NOMO-1 treated with dmso at 0.1 percent for 144 hours (cell line): ENCODE data around the gene OR5AP2.
"Not testable (repeated sequence)": the region's sequence is repeated elsewhere in the genome, so short reads cannot be mapped to it uniquely, and the experiment has no call there.

Experiments used
- DNase-seq: peaks from one replicate; lab custom pipeline; 2025; ENCODE audit not compliant: unreplicated experiment; lab: John Stamatoyannopoulos, UW

OR5AP2 gene

DNA sequence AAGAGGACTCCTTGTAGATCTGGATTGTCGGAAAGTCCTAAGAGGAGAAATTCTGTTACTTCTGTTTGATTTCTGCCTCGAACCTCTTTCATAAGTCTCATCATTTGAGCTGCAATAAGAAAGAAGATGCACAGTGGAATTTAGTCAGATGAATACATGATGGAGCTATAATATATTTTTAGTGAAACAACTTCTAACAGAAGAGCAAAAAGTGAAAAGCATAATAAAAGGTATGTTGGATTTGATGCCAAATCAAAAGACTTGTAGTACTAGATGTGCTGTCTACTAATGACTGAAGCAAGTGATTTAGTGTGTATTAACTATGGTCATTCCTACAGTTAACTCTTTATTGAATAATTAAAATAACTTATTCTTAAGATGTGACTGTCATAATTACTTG, at the start of gene OR5AP2:
OR5AP2 (minus strand) TSS at position 101 of the 400 bp plus-strand sequence; CDS start at position 101, 0 bp downstream.
- no peak for DNase-seq

- not testable (repeated sequence) for DNase-seq
These were observed 48.9 kb upstream of the OR5AP2 start for GRCh38 chr11:56691179-56691578.

DNA sequence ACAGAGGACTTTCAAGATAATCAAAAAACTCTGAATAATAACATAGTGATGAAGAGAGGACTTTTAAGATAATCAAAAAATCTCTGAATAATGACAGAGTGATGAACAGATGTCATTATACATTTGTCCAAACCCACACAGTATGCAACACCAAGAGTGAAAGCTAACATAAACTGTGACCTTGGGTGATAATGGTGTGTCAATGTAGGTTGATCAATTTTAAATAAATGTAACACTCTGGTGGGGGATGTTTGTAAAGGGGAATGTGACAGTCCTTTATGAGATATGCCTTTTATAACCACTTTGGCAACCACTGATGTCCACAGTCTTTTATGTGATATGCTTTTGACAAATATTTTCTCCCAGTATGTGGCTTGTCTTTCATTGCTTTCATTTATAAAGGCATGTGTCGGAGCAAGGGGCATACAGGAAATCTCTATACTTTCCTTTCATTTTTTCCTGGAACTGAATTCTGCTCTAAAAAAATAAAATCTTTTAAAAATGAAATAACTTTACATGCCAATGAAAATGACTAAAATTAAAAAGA, 46.4 kb upstream of the OR5AP2 start:
- no peak for DNase-seq

DNA sequence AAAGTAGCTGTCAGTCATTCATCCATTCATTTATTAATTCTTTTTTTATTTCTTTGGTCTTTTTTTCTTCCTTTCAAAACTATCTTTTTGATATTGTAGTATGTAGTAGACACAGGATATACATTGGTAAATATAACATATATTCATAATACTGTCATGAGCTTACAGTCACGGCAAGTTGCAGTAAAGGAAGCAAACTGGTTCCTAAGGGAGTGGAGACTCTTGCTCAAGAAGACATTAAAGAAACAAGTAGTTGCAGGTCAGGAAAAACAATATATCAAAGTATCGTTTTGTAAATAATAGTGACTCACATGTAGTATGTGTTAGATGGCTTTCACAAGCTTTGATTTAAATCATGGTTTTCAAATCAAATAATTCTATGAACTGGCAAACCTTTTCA, 28.7 kb upstream of the OR5AP2 start:
- DNase-seq = no peak

DNA sequence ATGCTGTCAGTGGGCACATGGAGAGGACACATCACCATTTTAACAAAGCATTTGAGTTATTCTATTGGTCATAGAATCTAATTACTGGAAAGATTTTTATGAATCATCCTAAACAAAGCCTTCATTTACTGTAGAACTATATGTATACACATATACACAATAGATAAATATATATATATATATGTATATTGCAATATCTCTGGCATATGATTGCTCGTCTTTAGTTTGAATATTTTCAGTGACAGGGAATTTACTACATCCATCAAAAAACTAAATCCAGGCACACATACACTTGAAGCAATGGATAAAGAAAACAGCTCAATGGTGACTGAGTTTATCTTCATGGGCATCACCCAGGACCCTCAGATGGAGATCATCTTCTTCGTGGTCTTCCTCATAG, 21.1 kb upstream of the OR5AP2 start, which contains the start of gene OR5AR1:
OR5AR1 (plus strand) TSS at position 301 of the 400 bp plus-strand sequence; CDS start at position 301, 0 bp downstream.
- DNase-seq = no peak

GRCh38 chr11:56659755-56660154, 17.5 kb upstream of the OR5AP2 start:
- no peak for DNase-seq

DNA sequence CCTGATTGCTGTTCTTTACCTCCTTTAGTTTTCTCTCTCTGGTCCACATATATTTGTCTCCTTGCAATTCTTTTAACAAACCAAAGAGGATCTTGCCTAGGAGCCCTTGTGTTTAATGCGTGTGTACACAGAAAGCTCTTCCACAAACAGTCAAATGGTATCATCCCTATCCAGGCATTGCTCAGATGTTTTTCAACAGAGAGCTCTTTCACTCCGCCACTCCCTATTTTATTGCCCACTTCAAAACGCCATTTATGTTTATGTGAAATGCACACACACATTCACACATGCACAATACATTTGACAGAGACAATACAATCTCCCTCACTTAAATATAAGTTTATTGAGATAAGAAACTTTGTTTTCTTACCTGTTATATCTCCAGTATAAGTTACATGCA, 4.7 kb downstream of the OR5AP2 start:
- DNase-seq = no peak

DNA sequence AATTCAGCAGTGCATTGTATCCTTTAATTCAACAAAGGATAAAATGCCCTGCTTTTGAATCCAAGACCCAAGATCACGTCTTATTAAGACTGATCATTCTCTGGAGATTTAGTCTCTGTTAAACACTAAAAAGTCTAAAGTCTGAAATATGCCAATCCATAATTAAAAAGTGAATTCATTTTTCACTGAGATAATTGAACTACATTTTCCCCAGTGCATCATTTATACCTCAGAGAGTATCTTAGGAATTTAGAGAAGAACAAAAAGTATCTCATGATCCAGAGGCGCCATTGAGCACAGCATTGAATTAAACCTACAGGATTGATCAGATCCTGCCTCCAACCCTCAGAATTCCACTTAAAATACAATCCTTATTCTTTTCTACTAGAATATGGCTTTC, 5.4 kb downstream of the OR5AP2 start:
- no peak for DNase-seq

GRCh38 chr11:56632329-56632728, 9.9 kb downstream of the OR5AP2 start:
- DNase-seq = no peak

DNA sequence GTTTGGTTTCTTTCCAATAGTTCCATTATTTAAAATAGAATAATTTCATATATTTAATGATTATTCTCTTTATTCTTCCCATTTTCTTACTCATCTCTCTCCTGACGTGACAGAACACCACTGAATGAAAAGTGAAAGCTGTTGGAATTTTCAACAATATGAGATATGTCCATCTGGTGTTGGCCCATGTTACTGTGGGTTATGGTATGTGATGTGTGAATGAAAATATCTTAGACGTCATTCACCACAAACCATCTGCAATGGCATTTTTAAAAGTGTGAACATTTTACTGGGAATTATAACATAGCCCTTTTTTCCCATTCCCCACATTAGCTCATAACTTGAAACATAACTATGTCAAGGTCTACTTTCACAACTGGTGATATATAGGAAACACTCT, 16.3 kb downstream of the OR5AP2 start:
- no peak for DNase-seq

DNA sequence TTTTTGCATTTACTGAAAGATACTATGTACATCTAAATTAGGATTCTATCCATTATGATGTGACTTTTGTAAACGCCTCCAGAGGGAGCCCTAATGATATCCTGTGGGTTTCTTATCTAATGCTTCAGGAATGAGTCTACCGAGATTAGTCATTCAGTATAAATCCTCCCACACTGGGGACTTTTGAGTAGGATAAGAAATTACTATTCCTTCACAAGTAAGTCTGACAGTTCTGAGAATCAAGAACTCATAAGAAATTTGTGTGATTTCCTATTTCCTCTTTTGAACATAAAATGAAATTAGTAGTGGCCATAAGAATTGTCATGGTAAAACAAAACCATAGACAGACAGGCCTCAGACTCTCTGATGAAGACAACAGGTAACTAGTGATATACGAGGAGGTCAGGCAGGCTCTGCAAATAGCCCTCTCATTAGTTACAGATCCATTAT, 17.6 kb downstream of the OR5AP2 start:
- no peak for DNase-seq

- DNase-seq = no peak
These were observed 31.1 kb downstream of the OR5AP2 start for GRCh38 chr11:56611174-56611573.

DNA sequence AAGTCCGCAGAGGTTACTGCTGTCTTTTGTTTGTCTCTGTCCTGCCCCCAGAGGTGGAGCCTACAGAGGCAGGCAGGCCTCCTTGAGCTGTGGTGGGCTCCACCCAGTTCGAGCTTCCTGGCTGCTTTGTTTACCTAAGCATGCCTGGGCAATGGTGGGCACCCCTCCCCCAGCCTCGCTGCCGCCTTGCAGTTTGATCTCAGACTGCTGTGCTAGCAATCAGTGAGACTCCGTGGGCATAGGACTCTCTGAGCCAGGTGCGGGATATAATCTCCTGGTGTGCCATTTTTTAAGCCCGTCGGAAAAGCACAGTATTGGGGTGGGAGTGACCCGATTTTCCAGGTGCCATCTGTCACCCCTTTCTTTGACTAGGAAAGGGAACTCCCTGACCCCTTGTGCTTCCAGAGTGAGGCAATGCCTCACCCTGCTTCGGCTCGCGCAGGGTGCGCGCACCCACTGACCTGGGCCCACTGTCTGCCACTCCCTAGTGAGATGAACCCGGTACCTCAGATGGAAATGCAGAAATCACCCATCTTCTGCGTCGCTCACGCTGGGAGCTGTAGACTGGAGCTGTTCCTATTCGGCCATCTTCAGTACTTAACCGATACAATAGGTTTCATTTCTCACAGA, 50.0 kb downstream of the OR5AP2 start:
- not testable (repeated sequence) for DNase-seq
